GM18517 (cell line): ENCODE results near the gene TAS2R60.
"Not testable (repeated sequence)": the region's sequence is repeated elsewhere in the genome, so short reads cannot be mapped to it uniquely, and the experiment has no call there.

Source experiments
- ATAC-seq: cut with Tn5 transposase; IDR thresholded peaks from one replicate; pipeline ENCODE4 v1.9.1; 2021; ENCODE audit warnings: mild to moderate bottlenecking, moderate library complexity; ENCODE audit not compliant: unreplicated experiment

TAS2R60 gene, protein sequence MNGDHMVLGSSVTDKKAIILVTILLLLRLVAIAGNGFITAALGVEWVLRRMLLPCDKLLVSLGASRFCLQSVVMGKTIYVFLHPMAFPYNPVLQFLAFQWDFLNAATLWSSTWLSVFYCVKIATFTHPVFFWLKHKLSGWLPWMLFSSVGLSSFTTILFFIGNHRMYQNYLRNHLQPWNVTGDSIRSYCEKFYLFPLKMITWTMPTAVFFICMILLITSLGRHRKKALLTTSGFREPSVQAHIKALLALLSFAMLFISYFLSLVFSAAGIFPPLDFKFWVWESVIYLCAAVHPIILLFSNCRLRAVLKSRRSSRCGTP

DNA sequence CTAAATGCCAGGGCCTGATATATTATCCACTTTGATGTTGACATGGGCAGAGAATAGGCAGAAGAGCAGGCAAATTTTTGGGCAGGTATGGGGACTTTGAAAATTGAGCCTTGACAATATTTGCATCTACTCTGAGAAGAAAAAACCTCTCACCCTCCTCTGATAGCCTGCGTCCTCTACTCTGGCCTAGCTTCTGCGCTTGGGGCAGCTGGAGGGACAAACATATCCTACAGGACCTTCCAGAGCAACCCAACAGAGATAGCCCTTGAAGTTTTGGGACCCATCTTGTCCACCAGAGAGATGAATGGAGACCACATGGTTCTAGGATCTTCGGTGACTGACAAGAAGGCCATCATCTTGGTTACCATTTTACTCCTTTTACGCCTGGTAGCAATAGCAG, at the start of gene TAS2R60:
TAS2R60 (plus strand) TSS at position 301 of the 400 bp plus-strand sequence; CDS start at position 301, 0 bp downstream.
- ATAC-seq, result no peak

DNA sequence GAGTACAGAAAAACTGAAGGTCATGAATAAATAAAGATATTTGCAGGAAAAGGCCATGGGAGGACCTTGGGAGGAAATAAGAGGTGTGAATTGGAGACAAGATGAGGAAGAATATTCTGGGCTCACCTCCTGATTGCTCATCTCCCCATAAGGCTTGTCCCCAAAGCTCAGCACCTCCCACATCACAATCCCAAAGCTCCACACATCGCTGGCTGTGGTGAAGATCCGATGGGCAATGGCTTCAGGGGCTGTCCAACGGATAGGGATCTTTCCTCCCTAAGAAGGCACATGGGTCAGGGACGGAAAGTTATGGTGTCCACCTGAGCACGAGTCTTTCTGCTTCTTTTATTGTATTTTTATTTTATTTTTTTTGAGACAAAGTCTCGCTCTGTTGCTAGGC, 49.2 kb upstream of the TAS2R60 start:
- ATAC-seq, result no peak

DNA sequence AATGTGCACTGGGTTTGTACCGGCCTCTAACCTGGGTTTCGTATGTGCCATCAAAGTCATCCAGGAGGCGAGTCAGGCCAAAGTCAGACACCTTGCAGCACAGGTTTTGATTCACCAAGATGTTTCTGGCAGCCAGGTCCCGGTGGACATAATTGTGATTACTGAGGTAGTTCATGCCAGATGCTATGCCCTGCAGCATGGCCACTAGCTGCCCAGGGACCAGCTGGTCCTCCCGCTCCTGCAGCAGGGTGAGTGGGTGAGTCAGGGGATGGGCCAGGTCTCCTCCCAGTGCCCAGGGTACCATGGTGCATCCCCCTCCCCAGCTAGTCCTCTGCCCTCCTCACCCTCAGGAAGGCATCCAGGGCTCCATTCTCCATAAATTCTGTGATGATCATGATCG, 48.5 kb upstream of the TAS2R60 start:
- no peak for ATAC-seq

DNA sequence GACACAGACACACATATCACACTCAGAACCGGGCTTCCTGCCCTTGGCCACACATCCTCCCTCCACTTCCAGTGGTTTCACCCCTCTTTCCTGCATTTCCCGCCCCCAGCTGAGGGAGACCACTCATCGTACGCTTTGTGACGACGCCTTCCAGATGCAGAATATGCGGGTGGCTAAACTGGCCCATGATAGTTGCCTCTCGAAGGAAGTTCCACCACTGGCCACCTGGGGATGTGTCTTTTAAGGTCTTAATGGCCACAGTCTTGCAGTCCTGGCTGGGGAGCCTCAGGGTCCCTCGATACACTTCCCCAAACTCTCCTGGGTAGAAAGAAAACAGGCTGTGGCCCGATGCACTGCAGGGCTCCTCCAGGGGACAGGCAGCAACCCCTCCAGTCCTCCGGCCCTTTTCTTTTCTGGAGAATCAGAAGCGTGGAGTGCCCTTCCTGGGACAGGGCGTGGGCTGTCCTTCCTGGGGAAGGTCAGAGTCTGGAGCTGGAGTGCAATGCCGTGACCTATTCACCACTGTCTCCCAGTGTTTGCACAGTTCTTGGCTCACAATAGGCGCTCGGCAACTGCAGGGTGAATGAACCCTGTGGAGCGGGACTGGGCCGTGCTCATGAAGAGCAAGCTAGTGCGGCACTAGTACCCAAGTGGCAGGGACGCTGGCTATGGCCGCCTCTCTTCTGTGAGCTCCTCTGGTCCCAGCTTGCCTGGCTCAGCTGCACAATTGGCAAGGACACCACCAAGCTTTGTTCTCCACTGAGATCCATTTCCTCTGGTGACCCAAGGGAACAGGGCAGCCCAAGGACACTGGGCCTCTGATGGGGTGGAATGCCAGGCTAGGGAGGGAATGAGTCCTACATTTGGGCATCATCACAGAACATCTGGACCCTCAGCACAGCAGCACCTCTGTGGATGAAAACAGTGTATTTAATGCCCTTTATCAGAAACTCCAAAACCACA, 47.8 kb upstream of the TAS2R60 start:
- ATAC-seq, result no peak

DNA sequence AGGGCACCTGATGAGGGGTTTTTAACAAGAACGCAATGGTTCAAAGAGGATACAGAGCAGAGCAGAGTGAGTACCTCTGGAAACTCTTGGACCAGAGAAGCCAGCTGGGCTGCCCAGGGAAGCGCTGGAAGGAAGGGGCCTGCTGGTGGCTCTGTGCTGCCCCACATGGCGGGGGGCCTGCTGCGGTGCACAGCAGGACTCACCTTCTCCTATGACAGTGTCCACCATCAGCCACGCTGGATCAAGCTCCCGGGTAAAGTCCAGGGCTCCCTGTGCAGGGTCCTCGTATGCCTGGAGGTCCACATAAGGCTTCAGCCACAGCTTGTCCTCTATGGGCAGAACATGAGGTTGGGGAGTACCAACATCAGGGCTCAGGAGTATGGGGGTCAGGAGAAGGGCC, 47.1 kb upstream of the TAS2R60 start:
- ATAC-seq, result no peak

DNA sequence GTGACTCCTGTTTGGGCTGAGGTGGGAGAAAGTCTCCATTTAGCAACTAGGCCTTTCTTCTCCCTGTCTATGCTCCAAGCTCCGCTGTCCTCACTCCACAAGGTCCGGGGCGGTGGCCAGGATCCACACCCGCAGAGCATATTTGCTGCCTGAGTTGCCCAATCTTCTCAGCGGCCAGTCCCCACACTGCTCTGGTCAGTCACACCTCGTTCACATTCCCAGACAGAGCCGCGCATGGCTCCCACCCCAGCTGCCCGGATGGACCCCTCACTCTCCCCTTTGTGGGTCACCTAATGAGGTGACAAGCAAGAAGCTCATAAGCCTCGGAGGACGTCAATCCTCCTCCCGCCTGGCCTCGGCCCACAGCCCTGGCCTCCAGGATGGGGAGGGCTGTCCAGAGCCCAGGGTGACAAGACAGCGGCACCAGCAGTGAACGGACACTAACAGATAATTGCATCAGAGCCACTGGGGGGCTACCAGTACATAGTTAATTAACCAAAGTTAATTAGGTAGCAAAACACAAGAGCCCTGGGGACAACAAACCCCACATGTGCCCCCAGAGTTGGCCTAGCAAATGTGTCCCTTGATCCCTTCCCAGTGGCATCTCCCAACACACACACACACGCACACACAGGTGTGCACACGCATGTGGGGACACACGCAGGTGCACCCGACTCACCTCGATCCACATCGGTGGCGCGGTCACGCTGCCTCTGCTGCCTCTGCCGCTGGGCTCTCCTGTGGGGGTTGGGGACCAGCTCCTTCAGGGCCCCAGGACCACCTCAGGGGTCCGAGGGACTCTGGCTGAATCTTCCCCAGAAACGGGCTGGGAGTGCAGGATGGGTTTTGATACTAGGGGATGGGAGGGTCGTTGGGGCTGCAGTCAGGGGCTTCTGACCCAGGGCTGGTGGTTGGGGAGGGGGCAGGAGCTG, 46.4 kb upstream of the TAS2R60 start:
- no peak for ATAC-seq

DNA sequence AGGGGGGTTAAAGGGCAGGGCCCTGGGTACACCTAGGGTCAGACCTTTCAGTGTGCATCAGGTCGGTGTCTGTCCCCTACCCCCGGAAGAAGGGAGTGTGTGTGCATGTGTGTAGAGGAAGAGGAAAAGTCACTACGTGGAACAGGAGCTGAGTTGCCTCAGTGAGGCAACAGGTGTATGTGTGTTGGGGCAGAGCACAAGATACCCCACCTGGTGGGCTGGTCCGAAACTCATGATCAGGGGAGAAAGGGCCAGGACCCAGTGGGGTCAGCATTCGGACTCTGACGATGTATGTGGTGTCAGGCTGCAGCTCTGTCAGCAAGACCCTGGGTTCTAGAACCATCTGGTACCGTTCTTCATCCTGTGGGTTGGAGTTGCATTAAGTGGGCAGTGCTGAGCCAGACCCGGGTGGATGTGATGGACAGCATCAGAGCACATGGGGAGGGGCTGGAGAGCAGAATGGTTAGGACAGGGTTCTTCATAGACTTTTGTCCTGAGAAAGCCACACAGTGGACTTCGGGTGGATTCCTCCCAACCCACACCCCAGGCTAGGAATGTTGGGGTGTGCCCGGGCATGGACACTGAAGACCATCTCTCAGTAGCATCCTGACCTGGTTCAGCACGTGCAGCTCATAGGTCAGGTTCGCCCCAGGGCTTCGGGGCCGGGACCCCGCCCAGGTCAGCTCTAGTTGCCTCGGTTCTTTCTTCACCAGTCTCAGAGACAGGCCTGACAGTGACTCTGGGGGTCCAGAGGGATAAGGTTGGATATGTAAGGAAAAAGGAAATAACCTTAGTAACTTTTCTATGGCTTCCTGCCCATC, 45.3 kb upstream of the TAS2R60 start:
- ATAC-seq, result no peak

DNA sequence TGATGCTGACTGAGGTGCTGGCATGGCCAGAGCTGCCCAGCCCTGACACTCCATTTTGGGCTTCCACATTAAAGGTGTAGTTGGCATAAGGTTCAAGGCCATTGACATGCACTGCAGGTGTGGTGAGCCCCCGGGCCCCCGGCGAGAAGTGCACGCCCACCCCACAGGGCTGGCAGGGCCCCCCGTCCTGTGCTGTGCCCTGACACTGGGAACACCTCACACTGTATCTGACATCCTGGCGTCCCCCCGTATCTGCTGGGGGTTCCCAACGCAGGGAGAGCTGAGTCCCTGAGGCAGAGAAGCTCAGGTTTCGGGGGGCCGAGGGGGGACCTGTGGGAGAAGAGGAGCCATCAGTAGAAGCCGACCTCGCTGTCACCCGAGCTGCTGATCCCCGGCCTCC, 44.6 kb upstream of the TAS2R60 start:
- ATAC-seq, result no peak

DNA sequence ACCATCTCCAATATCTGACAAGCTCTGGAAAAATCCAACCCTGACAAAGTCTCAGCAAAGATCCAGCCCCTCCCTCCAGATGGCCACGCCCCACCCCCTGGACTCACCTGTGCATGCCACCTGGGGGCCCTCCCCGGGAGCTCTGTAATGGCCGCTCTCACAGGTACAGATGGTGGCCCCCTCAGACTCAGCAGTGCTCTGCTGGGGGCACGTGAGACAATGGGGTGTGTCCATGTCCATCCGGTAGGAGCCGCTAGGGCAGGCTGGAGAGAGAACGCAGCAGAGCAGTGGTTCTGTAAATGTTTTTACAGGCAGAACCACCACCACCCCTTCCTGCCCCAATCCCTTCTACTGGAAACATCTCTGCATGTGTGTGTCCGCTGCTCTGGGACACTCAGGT, 44.1 kb upstream of the TAS2R60 start:
- no peak for ATAC-seq

DNA sequence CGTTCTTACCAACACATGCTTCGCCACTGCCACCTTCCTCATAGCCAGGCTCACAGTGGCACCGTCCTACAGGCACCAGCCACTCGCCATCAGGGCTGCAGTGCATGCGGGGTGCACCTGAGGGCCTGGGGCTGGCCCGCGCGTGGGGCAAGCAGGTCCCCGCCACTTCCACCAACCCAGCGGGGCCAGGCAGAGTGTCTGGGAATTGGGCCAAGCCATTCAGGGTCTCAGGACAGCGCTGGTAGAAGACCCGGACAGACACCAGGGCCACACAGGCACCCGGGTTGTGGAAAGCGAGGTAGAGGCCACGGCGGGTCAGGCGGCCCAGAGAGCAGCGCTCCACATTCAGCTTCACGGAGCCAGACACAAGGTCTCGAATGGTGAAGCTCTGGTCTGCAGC, 43.6 kb upstream of the TAS2R60 start:
- ATAC-seq, result no peak

DNA sequence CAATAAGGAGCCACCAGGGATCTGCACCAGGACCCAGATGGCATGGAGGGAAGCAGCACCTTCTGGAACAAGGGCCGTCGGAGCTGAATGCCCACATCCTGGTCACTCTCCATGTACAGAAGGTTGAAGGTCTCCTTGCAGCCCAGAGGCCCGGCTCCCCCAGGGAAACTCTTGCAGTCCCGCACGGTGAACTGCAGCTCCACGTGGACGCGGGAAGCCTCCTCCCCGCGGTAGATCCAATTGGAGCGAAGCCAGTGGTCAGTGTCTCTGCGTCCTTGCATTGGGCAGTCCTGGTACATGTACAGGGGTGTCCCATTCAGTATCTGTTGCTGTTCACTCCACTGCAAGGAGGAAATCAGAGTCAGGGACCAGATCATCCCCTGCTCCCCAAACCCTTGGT, 42.0 kb upstream of the TAS2R60 start:
- ATAC-seq, result no peak

DNA sequence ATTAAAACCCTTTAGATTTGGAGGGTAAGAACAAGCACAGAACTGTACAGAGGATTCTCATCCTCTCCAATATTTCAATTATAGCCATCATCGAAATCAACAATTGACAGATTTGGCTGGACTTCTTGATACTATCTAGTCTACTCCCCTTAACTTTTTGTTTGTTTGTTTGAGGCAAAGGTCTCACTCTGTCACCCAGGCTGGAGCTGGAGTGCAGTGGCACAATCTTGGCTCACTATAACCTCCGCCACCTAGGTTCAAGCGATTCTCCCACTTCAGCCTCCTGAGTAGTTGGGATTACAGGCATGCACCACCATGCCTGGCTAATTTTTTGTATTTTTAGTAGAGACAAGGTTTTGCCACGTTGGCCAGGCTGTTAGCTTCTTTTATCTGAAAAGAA, 41.0 kb upstream of the TAS2R60 start:
- ATAC-seq, result not testable (repeated sequence)

DNA sequence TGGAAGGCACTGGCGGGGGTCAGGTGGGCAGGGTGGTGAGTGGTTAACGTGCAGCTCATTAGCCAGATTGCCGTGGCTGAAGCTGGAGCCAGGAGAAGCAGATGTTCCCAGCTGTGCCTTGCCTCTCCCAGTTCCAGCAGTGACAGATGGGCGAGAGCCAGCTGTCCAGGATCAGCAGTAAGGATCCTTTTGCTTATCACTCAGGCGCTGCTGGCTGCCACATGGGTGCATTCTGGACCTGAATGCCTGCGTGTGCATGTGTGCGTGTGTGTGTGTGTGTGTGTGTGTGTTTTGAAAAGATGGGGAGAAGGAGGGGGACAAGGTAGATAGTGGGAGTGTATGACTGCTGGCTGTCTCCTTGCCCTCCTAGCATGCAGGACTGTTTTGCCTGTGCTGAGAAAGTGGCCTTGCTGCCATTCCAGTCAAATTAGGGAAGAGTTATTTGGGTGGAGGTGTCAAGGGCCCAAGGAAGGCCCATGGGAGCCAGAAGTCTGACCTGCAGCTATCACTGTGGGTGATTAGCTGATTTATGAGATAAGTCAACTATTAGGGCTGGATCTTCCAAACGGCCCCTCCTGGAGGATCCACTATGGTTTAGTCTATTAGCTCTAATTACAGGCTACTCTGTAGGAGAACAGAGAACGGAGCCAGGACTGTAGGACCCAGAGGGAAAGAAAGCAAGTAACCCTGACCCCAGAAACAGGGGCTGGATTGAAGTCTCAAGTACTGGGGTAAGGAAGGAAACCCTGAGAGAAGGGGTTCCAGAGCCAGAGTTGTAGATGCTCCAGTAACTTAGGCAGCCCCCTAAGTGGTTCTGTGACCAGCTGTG, 37.9 kb upstream of the TAS2R60 start:
- ATAC-seq, result no peak

DNA sequence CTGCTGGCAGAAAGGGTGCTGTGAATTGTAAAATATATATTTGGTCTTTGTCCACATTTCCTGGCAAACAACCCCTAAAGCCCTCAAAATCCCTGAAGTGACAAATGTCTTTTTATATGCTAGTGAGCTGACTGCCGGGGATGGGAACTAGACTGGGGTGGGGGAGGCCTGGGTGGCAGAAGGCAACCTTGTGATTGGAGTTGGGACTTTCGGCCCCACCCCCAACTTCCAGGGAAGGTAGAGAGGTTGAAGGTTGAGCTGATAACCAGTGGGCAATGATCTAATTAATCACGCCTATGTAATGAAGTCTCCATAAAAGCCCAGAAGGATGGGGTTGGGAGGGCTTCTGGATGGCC, 37.3 kb upstream of the TAS2R60 start:
- no peak for ATAC-seq

DNA sequence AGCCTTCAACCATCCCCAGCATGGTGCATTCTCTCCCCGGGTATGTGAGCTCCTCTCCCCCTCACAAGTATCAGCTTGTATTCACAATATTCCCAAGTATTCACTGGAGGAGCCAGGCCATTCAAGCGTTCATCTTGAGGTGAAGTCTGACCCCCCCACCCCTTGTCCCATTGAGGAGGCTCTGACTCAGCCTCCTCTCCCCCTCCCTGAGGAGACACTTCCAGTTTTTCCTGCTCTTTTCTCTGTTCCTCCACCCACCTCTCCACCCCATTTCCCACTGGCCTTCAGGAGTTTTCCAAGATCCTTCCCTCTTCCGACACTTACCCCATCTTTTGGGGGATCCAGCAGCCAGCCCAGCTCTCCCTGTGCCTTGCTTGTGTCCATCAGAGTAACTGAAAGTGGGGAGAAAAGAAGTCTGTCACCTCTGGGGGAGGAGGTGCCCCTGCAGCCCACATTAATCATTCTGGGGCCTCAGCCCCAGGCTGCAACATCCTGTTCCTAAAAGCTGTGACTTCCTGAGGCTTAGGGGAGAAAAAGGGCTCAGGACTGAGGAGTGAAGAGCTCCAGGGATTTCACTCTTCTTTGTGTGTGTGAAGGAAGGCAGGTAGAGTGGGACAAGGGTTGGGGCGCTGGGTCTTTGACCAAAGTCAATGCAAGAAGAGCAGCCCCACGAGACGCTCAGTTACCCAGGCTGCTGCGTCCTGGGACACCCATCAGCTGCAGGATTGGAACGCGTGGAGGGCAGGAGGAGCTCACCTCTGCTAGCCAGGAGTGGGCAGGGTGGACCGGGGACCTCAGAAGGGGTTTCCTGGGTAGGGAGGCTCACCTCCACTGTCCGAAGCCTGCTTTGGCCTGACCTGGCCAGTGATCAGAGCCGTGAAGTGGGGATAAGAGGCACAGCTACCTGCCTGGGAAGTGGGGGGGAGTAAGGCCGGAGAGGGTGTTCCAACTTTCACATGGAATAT, 35.7 kb upstream of the TAS2R60 start:
- no peak for ATAC-seq

DNA sequence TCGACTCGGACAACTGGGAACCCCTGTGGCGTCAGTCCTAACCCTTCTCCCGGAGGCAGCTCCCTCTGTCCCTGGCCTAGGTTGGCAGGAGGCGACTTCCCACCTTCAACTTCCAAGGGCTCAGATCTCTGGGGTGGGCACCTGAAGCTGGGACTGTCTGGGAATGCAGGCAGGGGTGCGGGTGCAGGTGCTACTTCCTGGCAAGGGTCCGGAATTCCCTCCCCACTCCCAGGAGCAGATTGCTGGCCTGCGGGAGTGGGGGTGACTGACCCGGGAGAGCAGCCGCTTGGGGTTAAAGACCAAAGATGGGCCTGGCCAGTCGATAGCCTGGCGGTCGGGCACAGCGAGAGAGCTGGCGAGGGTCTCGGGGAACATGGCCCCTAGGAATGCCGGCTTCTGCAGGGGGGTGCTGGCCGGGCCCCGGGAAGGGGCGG, 35.0 kb upstream of the TAS2R60 start:
- ATAC-seq, result no peak

DNA sequence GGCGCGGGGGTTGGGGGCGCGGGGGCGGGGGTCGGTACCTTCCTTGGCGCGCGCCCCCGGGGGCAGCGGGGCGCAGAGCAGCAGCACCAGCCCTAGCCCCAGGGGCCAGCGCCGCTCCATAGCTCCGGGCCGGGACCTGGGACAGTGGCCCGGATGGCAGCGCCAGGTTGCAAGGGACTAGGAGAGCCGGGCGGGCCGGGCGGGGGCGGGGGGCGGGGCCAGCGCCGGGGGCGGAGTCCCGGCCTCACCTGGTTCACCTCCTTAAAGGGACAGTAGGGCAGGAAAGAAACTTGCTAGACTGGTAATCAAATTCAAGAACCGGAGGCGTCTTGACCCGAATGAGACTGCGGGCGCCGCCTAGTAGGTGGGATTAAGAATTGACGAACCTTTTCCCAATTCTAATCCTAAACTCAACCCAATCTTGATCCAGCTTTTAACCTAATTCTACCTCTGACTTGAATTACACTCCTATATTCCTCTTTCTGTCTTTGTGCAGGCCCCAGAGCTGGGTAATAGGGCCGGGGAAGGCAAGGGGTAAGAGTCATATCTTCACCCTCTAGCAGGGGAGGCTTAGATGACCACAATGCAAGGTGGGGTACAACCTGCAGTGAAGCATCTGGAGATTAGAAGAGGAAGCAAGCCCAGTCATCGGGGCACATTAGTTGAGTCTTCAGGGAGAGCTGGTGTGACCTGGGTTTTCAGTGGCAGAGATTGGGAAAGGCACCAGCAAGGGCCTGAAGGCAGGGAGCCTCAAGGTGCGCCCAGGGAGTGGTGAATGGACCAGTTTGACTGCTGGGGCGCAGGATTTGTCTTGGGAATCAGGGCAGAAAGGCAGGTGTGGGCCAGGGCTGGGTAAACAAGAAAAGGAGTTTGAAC, 34.3 kb upstream of the TAS2R60 start, which contains the start of gene EPHA1:
EPHA1 (minus strand) TSS at position 171 of the 876 bp plus-strand sequence; CDS start at position 120, 51 bp downstream.
- ATAC-seq, result peak; percentile 48
